GM19351 (cell line): ENCODE results near the gene CHD2.
"Not testable (repeated sequence)": the region's sequence is repeated elsewhere in the genome, so short reads cannot be mapped to it uniquely, and the experiment has no call there.

ENCODE experiments used
- ATAC-seq: cut with Tn5 transposase; IDR thresholded peaks from one replicate; pipeline ENCODE4 v1.9.1; 2021; ENCODE audit warnings: mild to moderate bottlenecking, moderate library complexity; ENCODE audit not compliant: unreplicated experiment

CHD2 gene

DNA sequence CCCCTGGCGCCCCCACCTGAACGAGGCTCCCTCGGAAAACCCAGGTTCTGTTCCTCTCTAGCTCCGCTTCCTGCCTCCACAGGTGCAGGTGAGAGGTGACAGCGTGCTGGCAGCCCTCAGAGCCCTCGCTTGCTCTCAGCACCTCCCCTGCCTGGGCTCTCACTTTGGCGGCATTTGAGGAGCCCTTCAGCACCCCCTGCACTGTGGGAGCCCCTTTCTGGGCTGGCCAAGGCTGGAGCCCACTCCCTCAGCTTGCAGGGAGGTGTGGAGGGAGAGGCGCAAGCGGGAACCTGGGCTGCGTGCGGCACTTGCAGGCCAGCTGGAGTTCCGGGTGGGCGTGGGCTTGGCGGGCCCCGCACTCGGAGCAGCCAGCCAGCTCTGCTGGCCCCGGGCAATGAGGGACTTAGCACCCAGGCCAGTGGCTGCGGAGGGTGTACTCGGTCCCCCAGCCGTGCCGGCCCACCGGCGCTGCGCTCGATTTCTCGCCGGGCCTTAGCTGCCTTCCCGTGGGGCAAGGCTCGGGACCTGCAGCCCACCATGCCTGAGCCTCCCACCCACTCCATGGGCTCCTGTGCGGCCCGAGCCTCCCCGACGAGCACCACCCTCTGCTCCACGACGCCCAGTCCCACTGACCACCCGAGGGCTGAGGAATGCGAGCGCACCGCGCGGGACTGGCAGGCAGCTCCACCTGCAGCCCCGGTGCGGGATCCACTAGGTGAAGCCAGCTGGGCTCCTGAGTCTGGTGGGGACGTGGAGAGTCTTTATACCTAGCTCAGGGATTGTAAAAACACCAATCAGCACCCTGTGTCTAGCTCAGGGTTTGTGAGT is 131.6 kb downstream of the CHD2 start:
- not testable (repeated sequence) for ATAC-seq

DNA sequence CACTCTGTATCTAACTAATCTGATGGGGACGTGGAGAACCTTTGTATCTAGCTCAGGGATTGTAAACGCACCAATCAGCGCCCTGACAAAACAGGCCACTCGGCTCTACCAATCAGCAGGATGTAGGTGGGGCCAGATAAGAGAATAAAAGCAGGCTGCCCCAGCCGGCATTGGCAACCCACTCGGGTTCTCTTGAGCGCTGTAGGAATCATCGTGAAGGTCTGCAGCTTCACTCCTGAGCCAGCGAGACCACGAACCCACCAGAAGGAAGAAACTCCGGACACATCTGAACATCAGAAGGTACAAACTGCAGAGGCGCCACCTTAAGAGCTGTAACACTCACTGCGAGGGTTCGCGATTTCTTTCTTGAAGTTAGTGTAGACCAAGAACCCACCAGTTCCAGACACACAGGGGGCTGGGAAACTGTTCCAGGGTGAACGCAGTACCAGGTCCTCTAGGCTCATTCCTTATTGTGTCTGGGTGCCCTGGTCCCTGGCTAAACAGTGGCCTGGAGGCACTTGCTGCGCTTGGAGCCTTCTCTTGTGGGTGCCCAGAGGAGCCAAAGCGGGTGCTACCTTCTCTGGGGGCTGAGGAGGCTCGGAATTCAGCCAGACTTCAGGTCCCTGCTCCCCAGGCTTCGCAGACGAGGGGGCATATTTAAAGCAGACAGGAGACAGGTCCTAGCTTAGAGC is 132.5 kb downstream of the CHD2 start:
- not testable (repeated sequence) for ATAC-seq

DNA sequence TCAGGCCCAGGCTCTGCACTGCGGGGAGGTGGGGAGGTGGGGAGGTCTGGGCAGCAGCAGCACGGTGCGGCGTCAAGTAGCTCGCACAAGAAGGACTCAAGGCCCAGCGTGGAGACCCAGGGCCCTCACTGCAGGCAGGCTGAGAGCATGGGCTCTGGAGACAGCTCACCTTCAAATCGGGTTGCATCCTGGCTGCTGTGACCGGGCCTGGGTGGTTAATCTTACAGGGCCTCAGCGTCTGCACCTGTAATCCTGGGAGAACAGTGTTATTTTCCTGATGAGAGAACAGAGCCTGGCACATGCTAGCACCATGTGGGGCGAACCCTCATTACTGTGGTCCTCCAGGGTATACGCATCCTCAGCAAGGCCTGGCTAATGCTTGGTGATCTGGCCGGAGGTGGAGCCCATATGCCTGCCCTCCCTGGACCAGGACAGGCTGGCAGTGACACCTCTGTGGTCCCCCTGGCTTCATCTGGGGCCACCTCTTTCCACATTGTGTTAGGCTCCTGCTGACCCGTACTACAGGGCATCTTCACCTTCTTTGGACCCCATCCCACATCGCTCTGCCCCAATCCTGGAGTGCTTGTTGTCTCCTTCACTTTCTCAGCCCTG is 133.4 kb downstream of the CHD2 start:
- ATAC-seq: no peak

DNA sequence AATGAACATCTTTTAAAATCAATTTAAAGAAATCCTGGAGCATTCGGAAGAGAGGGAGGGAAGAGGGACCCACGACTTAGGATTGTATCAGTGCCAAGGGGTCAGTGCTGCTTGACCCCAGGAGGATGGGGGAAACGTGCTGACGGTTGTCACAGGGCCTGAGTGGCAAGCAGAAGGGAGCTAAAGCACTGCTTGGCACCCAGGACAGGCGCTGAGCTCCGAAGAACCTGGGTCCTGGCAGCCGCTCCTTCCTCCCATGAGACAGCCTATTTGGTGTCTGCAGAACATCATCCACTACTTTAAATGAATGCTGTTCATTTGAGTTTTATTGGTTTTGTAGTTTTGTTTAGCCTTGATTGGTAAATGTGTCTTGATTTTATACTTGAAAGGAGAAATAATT is 134.4 kb downstream of the CHD2 start:
- no peak for ATAC-seq

DNA sequence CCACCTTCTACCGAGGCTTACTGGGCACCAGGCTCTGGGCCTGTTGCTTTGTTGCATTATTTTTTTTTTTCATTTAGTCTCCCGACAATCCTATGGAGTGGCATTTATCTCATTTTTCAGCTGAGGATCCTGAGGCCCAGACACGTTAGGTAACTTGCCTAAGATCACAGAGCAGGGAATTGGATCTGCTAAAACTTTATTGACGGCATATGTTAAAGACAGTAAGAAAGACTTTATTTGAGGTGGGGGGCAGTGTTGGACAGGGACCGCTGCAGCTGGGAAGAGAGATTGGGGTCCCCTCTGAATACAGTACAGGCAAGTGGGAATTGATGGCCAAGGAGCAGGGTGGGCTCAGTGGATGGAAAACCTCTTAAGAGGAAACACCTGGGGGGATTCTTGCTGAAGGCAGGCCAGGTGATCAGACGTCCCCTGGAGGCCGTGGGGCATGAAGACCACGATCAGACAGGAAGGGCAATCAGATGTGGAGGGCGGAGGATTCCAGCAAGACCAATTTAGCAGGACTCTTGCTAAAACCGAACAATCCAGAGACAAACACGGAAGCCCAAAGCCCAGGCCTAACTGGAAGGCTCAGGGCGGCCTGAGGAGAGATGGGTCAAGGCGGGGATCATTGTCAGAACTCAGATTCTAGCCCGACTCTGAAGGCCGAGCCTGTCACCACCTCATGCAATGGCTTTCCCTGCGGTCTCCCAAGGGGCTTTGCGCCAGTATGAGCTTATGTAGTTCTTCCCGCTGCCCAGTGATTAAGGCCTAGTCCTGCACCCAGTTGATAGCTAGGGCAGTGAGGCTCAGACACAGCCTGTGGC is 135.2 kb downstream of the CHD2 start:
- ATAC-seq: peak; percentile 23

DNA sequence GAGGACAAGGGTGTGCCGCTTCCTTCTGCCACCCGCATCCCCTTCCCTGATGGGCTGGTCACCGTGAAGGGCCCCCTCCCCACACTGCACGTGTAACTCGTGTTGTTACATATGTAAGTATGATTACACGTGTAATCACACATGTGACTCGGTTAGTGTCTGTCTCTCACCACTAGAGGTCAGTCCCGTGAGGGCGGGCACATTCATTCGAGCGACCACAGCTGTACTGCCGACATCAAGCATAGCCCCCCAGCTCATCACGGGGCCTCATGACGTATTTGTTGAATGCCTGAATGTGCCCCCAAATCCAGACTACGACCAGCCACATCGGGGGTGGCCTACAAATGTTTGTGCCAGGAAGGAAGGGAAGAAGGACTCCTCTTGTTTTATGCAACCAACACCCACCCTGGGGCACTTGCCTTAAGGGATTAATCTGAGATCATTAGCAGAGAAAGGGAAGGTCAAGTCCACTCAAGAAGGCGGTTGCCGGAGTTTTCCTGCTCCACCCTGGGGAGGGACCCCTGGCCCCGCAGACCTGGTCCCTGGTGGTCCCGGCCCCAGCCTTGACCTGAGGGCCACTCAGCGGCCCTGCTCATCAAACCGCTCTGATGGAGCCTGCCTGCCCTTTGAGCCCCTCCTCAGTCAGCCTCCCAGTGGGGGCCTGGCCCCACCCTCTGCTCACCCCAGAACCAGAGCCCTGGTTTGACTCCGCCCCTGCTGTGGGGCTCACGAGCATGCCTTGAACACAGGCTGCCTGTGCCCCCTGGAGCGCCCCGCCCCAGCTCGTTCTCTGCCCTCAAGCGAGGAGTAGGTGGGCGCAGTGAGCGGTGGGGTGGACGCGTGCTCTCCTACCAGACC is 136.1 kb downstream of the CHD2 start:
- ATAC-seq: peak; percentile 86

DNA sequence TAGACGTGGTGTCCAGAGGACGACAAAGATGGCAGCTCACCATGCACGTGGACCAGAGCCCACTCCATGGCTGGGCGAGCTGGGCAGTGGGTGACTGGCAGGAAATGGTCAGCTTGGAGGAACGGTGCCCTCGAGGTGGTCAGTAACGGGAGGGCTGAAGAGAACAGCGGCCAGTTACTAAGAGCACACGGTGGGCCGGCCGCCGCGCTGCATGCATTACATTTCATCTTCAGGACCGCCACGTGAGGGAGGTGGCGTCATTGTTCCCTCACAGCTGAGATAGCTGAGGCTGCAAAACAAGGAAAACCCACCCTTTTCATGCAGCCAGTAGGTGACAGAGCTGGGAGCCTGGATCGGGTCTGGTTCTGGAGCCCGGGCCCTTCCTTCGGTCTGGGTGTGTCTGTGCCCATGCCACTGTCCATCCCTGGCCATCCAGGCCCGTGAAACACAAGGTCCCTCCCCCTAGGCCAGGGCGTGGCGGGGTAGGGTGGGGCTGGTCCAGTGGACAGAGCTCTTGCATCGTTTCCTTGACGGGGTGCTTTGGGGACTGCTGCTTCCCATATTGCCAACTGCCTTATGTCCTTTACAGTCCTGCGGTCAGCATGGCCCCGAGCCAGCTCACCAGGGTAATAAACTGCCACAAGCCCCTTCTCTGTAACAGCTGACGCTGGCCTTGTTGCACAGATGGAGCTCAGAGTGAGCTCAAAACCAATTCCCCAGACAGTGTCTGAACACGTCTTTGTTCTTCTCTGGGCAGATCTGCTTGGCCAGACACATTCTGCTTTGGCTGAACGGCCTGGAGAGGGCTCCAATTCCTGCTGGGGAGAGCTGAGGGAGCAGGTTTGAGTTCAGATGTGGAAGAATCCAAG is 137.1 kb downstream of the CHD2 start:
- no peak for ATAC-seq

DNA sequence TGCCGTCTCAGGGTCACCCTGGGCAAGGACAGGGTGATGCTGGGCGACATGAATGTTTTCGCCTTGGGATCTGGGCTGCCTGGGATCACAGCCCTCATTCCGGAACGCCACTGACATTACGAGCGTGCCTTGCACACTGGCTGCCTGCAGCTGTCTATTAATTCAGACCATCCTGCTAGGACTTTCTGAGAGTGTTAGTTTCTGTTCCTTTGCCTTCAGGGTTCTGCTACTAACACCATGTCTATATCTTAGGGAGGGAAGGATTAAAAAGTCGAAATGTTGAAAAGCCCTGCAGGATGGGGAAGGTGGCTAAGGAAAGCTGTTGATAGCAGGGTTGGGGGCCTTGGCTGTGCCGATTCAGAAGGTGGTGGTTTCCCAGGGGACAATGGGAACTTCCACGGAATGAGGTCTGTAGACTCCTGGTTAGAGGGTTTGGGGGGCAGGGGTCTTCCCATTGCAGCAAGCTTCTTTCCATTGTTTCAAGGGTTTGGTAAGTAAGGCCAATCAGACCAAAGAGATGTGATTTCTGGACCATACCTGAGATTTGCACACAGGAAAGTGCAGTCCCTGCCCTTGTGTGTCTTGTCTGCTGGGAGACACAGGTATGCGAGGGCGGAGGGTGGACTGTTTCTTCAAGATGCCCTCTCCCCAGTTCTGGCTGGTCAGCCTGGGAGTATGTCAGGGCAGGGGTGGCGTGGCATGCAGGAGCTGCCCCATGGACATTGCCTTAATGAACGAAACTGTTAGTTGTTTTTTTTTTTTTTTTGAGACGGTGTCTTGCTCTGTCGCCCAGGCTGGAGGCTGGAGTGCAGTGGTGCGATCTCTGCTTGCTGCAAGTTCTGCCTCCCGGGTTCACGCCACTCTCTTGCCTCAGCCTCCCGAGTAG is 137.9 kb downstream of the CHD2 start:
- ATAC-seq: no peak

DNA sequence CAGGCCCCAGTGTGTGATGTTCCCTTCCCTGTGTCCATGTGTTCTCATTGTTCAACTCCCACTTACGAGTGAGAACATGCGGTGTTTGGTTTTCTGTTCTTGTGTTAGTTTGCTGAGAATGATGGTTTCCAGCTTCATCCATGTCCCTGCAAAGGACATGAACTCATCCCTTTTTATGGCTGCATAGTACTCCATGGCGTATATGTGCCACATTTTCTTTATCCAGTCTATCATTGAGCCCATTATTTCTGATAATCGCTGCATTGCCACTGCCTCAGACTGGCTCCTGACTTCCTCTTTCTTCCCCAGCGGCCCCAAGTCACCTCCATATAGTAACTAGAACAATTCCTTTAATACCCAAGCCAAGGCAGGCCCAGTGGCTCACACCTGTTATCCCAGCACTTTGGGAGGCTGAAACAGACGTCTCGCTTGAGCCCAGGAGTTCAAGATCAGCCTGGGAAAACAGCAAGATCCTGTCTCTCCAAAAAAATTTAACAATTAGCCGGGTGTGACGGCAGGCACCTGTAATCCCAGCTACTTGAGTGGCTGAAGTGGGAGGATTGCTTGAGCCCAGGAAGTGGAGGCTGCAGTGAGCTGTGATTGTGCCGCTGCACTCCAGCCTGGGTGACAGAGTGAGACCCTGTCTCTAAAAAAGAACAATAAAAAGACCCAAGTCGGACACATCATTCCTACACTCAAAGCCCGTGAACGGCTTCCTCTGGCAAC is 139.6 kb downstream of the CHD2 start:
- ATAC-seq: not testable (repeated sequence)

DNA sequence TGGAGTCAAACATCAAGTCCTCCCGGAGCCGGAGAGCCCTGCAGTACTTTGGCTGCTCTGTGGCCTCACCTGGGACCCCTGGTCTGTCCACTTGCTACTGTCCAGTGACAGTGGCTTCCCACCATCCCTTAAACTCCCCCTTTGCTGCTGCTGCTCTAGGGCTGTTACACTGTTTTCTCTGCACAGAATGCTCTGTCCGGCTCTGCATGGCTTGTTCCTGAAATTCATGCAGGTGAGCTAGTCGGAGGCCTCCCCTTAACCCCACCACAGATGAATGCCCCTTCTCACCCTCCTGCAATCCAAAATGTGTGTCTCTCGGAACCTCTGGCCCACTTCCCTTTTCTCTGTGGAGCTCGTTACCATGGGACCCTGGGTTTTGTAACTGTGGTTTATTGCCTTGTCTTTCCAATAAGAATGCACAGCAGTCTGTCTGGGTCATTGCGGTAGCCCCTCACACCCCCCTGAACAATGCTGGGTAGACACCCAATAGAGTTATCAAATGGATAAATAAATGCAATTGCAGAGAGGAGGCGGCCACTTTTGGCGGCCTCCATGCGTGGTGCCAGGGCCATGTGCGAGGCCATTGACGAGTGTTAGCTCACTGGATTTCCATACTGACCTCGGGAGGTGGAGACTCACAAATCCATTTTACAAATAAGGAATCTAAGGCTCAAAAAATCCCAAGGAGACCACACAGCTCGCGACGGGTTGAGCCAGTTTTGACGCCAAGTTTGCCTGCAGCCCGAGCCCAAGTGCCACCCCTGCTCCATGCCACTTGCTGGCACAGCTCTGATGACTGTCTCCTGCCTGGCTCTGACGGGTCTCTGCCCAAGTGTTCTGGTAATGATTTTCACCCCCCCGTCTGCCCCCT is 140.4 kb downstream of the CHD2 start:
- no peak for ATAC-seq

DNA sequence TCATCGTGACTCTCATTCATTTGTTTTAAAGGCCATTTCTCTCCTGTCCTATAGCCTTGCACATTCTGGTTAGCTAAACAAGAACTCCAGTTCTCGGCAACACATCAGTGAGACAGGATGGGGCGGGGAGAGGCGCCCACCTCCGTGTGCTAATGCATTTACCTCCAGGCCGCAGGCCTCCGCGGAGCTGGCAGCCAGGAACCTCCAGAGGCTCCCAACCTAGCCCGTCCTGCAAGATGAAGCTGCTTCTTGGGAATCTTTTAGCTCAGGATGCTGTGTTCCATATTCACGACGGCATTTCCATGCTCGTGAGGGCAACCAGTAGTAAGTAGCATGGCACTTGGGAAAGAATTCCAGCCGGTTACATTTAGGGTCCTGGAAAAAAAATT is 141.0 kb downstream of the CHD2 start:
- no peak for ATAC-seq

DNA sequence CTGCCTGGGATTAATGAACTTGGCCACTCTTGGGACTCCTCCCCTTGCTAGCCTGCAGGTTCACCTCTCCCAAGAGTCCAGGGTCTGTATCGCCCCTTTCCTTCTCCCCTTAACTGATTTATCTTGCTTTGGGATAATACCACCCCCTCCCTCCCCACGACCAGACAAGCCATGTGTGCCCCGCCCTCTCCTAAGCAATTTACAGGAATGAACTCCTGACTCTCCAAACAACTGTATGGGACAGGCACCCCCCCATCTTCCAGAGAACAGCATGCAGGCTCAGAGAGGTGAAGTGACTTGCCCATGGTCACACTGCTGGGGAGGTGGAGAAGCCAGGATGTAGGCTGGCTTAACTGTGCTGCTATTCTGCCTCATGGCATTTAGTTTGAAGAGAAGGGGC is 142.1 kb downstream of the CHD2 start:
- ATAC-seq: no peak

DNA sequence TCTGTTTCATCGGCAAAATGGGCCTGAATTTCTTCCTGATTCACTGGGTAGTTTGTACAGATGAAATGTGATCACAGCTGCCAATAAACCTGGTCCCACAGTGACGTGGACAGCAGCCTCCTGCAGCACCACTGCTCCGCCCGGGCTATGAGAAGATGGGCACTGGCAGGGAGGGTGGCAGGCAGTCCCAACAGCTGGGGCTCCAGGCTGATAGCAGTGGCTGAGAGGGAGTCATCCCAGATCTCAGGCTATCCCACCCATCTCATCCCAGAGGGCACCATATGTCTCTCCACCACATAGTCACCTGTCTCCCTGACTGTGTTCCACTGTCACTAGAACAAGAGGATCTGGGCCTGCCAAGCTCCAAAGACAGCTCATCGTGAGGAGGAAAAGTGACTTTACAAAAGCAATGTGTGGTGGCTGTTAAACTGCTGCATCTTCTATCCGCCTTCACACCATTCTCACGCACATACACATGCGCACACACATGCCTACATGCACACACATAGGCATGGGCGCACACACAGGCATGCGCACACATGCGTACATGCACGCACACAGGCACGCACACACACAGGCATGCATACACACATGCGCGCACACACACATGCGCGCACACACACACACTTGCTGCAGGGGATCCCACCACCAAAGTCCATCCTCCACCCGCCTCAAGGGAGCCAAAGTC is 142.7 kb downstream of the CHD2 start:
- ATAC-seq: no peak

DNA sequence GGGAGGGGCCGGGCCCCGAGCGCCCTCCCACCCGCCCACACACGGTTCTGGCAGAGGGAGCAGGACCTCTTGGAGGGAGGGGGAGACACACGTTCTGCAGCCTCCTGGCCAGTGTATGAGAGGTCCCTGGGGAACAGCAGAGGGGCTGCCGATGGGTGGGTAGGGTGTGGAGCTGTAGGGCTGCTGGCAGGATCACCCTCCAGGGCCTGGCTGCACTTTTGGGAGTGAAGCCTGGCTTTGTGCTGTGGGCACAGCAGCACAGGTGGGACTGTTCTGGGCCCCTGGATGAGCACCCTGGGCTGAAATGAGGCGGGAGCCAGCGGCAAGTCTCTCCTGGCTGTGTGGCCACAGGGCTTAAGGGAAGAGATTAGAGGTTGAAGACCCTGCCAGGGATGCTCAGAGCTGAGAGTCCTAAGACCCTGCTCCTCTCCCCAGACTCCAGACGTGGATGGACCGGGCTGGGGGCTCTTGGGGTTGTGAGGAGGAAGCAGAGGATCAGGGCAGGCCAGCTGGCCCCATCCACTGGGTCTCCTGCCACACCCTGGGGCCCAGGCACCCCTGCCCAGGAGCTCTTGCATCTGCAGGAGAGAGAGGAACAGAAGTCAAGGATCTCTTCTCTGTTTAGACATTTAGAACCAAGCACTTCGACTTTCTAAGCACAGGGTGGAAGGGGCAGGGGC is 143.6 kb downstream of the CHD2 start:
- no peak for ATAC-seq
